Tongue (tissue), 2 donors: ENCODE results near the gene TMC6. TPM values are rescaled to one million over a fixed set of nuclear protein-coding genes. Genes with fewer than 3 reads are reported as not detected.

Experiments
- DNase-seq: peaks from one replicate; pipeline ENCODE4 v3.0.0-alpha.2; 2015
- total RNA-seq: library from RNA; depleted of rRNA; stranded (reverse); fragments of >200 nt; gene quantifications from one replicate; pipeline ENCODE4 v1.2.3, GENCODE V29; 2014

TMC6 gene
- total RNA-seq, 1 donor from 2014 or later, result 16.8 TPM

GRCh38 chr17:78111016-78111726, 17.4 kb downstream of the TMC6 start:
- DNase-seq, result no peak

GRCh38 chr17:78110363-78111015, 18.1 kb downstream of the TMC6 start:
- no peak for DNase-seq

- no peak for DNase-seq
Observed at GRCh38 chr17:78109489-78109761, 19.1 kb downstream of the TMC6 start.

- no peak for DNase-seq
Observed at GRCh38 chr17:78108726-78109488, 19.6 kb downstream of the TMC6 start.

GRCh38 chr17:78107976-78108725, 20.4 kb downstream of the TMC6 start:
- DNase-seq, result no peak

- no peak for DNase-seq
Observed at GRCh38 chr17:78107457-78107856, 21.1 kb downstream of the TMC6 start.

- DNase-seq, result no peak
Observed at GRCh38 chr17:78106211-78106610, 22.3 kb downstream of the TMC6 start.

GRCh38 chr17:78105551-78105950, 23.0 kb downstream of the TMC6 start:
- peak; percentile 55 for DNase-seq

- no peak for DNase-seq
Observed at GRCh38 chr17:78105101-78105500, 23.5 kb downstream of the TMC6 start.

GRCh38 chr17:78104540-78104941, 24.0 kb downstream of the TMC6 start:
- DNase-seq, result no peak

GRCh38 chr17:78103311-78103710, 25.2 kb downstream of the TMC6 start:
- no peak for DNase-seq

- DNase-seq, result no peak
Observed at GRCh38 chr17:78101542-78101941, 27.0 kb downstream of the TMC6 start.

- no peak for DNase-seq
Observed at GRCh38 chr17:78101112-78101511, 27.4 kb downstream of the TMC6 start.

GRCh38 chr17:78096093-78096492, 32.5 kb downstream of the TMC6 start:
- no peak for DNase-seq

- no peak for DNase-seq
Observed at GRCh38 chr17:78095035-78095434, 33.5 kb downstream of the TMC6 start.

- DNase-seq, result no peak
Observed at GRCh38 chr17:78092794-78093324, 35.7 kb downstream of the TMC6 start.

- no peak for DNase-seq
Observed at GRCh38 chr17:78089576-78090281, 38.8 kb downstream of the TMC6 start.

- DNase-seq, result no peak
Observed at GRCh38 chr17:78088529-78088928, 40.0 kb downstream of the TMC6 start.

- no peak for DNase-seq
Observed at GRCh38 chr17:78086740-78087139, 41.8 kb downstream of the TMC6 start.

GRCh38 chr17:78082988-78083387, 45.6 kb downstream of the TMC6 start:
- DNase-seq, result peak; percentile 78

- peak; percentile 53 for DNase-seq
Observed at GRCh38 chr17:78082355-78082872, 46.1 kb downstream of the TMC6 start.

GRCh38 chr17:78081551-78081950, 47.0 kb downstream of the TMC6 start:
- DNase-seq, result no peak
